Peyer's patch (tissue), 4 donors: ENCODE measurements around the gene TIAM2.

Experiments used
- CTCF ChIP-seq, 6 experiments: fragments of 450-650 bp in 4 of 6; fragments of 200-600 bp in 2 of 6; sonication (generic) in 1 of 6; IDR thresholded peaks; one replicate each; pipeline ENCODE4 v1.5.1; 2017 to 2019; ENCODE audit warnings: antibody characterized with exemption in 6 of 6, mild to moderate bottlenecking in 3 of 6, moderate library complexity in 1 of 6
- POLR2A ChIP-seq, 2 donors: fragments of 450-650 bp; IDR thresholded peaks; one replicate each; pipeline ENCODE4 v1.5.1; 2017; ENCODE audit warnings: antibody characterized with exemption in 2 of 2, mild to moderate bottlenecking in 2 of 2, moderate library complexity in 2 of 2

- TF ChIP-seq POLR2A (IDR thresholded peaks at IDR 0.05) (no peak), CTCF (IDR thresholded peaks at IDR 0.05) (no peak)
Observed at GRCh38 chr6:155186052-155186658, 191.0 kb downstream of the TIAM2 start.
